ENCODE results near the gene MIA2. TPM values are rescaled to one million over a fixed set of nuclear protein-coding genes. Genes with fewer than 3 reads are reported as not detected.

MIA2 gene
- total RNA-seq, 2 donors from 2014 or later, result 16.8 to 26.5 TPM

- H3K4me3 ChIP-seq (ENCODE audit: low read length), result no peak overlapping the region
Observed at GRCh38 chr14:39422243-39422642, 188.5 kb downstream of the MIA2 start.

DNA sequence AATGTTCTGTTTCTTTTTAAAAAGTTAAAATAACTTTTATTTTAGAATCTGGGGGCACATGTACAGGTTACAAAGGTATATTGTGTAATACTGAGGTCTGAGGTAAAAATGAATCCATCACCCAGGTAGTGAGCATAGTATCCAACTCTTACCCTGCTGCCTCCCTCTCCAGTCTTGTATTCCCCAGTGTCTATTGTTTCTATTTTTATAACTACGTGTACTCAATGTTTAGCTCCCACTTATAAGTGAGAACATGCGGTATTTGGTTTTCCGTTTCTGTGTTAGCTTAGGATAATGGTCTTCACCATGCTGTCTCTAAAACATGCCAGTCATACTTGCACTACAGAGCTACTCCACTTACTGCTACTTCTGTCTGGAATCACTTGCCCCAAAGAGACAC lies 190.1 kb downstream of the MIA2 start:
- 92 to 100% methylated on average over 2 to 3 of the region's 3 CpGs for WGBS, 2 experiments (ENCODE audit: insufficient coverage in 1 of 2, insufficient read length in 1 of 2)
- no peak overlapping the region for H3K27ac ChIP-seq (ENCODE audit: low read depth, low read length)
- H3K36me3 ChIP-seq (ENCODE audit: control insufficient read depth, insufficient read depth, low read length), result no peaks in the 10 kb centered on the region
- Mint-ChIP-seq H3K36me3 (ENCODE audit: low read depth) (no peaks in the 10 kb centered on the region), H3K9me3 (no peaks in the 10 kb centered on the region), H3K4me3 (no peak overlapping the region), H3K4me1 (peaks cover 9% of the 10 kb centered on the region), H3K27ac (no peak overlapping the region), H3K27me3 (ENCODE audit: insufficient read depth) (no peaks in the 10 kb centered on the region)
- no peaks in the 10 kb centered on the region for H3K27me3 ChIP-seq (ENCODE audit: control insufficient read depth, insufficient read depth, low read length, poor library complexity, severe bottlenecking)
- H3K4me1 ChIP-seq (ENCODE audit: control insufficient read depth, insufficient read depth, low read length), result peaks cover 4% of the 10 kb centered on the region
- no peak overlapping the region for H3K4me3 ChIP-seq (ENCODE audit: low read length)
- TF ChIP-seq CTCF (conservative IDR thresholded peaks at IDR 0.05), result no peak
- H3K9me3 ChIP-seq (ENCODE audit: control insufficient read depth, low read length), result no peaks in the 10 kb centered on the region
- no peak overlapping the region for H3K9ac ChIP-seq (ENCODE audit: extremely low read depth, low read length, poor library complexity, severe bottlenecking)
- DNase-seq, result no peak

More at GRCh38 chr14:39422243-39422642, 188.5 kb downstream of the MIA2 start:
- Histone ChIP-seq H3K9ac (ENCODE audit: extremely low read depth, low read length, poor library complexity, severe bottlenecking) (no peak overlapping the region), H3K4me1 (ENCODE audit: control insufficient read depth, insufficient read depth, low read length) (peaks cover 4% of the 10 kb centered on the region), H3K27me3 (ENCODE audit: control insufficient read depth, insufficient read depth, low read length, poor library complexity, severe bottlenecking) (no peaks in the 10 kb centered on the region), H3K9me3 (ENCODE audit: control insufficient read depth, low read length) (peaks cover 5% of the 10 kb centered on the region), H3K36me3 (ENCODE audit: control insufficient read depth, insufficient read depth, low read length) (no peaks in the 10 kb centered on the region), H3K27ac (ENCODE audit: low read depth, low read length) (no peak overlapping the region)
- H3K9me3 Mint-ChIP-seq, result peaks cover 5% of the 10 kb centered on the region
- no peak for TF ChIP-seq CTCF (conservative IDR thresholded peaks at IDR 0.05)
- H3K4me3 Mint-ChIP-seq, result no peak overlapping the region
- H3K27me3 Mint-ChIP-seq (ENCODE audit: insufficient read depth), result no peaks in the 10 kb centered on the region
- H3K4me1 Mint-ChIP-seq, result peaks cover 9% of the 10 kb centered on the region
- no peak overlapping the region for H3K27ac Mint-ChIP-seq
- no peak for DNase-seq
- peaks cover under 1% of the 10 kb centered on the region for H3K36me3 Mint-ChIP-seq (ENCODE audit: low read depth)

- no peak for DNase-seq
- Mint-ChIP-seq H3K27ac (no peak overlapping the region), H3K36me3 (ENCODE audit: low read depth) (no peaks in the 10 kb centered on the region), H3K27me3 (ENCODE audit: insufficient read depth) (no peaks in the 10 kb centered on the region), H3K4me3 (no peak overlapping the region), H3K4me1 (peaks cover 21% of the 10 kb centered on the region), H3K9me3 (no peaks in the 10 kb centered on the region)
- TF ChIP-seq CTCF (conservative IDR thresholded peaks at IDR 0.05), result no peak
- Histone ChIP-seq H3K27me3 (ENCODE audit: control insufficient read depth, insufficient read depth, low read length, poor library complexity, severe bottlenecking) (no peaks in the 10 kb centered on the region), H3K27ac (ENCODE audit: low read depth, low read length) (no peak overlapping the region), H3K9me3 (ENCODE audit: control insufficient read depth, low read length) (no peaks in the 10 kb centered on the region), H3K9ac (ENCODE audit: extremely low read depth, low read length, poor library complexity, severe bottlenecking) (no peak overlapping the region), H3K36me3 (ENCODE audit: control insufficient read depth, insufficient read depth, low read length) (no peaks in the 10 kb centered on the region), H3K4me1 (ENCODE audit: control insufficient read depth, insufficient read depth, low read length) (peaks cover 7% of the 10 kb centered on the region), H3K4me3 (ENCODE audit: low read length) (no peak overlapping the region)
- WGBS, 2 experiments (ENCODE audit: insufficient coverage in 1 of 2, insufficient read length in 1 of 2), result no CpG with 5 or more reads among the region's 3 CpGs
Observed at GRCh38 chr14:39425947-39426346, 192.2 kb downstream of the MIA2 start.
